ENCODE results near the gene M1AP.

The M1AP gene

DNA sequence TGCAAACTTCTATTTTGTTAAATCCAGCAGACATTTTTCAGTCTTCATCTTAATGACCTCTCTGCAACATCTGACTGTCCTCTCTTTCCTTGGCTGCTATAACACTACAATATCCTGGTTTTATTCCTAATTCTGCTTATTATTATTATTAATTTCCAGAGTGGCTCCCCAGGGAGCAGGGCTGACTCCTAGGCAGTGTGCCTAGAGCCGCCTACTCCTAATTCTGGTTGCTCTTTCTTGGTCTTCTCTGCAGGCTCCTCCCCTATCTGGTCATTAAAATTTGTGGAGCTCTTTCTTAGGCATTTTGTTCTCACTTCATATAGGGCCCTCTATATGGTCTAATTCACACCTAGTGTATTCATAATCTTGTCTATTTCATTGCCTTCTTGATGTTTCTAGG, 105.2 kb downstream of the M1AP start:
- DNase-seq = no peak

DNA sequence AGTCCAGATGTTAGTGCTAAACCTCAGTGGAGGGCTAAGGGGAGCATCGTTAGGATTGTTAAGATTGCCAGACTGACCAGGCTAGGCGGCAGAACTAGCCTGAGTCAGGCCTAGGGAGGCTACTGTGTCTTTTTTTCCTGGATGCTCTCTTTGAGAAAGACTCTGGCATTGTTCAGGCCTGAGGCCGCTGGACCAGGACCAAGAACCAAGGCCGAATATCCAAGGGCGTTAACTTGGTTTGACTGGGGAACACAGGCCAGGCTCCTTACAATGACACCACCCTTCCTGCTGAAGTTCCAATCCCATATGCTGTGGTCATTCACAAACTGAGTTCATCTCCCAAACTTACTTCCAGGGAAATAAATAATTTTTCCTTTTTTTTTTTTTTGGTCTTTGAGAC, 107.8 kb downstream of the M1AP start:
- no peak for DNase-seq

DNA sequence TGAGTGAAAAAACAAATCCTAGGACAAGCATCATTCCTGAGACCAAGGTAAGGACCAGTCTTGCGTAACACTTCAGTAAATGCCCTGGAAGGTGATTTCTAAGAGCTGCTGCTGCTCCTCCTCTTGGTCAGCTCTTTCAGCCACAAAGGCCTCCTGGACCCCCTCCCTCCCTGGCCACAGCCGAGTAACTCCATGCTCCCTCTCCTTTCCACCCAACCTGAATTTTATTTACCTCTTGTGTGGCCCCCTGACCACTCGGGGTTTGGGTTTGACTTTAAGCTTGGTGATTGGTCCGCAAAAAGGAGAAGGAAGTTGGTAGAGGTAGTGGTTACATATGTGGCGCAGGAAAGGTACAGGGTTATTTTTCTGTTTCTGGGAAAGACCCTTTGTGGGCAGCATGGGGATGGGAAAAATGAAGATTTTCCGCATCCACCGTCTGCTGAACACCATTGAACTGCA, 109.2 kb downstream of the M1AP start:
- DNase-seq = no peak

DNA sequence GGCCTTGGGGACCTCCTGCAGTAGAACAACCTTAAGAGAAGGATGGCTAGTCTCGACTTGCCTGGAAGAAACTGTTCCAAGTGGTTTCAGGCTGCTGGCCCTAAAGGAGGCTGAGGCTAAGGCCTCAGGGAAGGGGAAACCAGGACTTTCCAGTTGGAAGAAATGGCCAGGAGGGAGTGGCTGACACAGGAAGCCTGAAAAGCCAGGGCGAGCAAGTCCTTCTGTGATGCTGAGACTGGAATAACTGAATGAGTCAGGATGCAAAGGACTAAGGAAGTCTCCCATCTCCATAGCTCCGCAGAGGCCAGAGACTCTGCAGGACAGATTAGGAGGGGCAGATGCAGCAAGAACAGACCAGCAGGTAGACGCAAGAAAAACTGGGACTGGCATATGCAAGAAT, 111.0 kb downstream of the M1AP start:
- no peak for DNase-seq

DNA sequence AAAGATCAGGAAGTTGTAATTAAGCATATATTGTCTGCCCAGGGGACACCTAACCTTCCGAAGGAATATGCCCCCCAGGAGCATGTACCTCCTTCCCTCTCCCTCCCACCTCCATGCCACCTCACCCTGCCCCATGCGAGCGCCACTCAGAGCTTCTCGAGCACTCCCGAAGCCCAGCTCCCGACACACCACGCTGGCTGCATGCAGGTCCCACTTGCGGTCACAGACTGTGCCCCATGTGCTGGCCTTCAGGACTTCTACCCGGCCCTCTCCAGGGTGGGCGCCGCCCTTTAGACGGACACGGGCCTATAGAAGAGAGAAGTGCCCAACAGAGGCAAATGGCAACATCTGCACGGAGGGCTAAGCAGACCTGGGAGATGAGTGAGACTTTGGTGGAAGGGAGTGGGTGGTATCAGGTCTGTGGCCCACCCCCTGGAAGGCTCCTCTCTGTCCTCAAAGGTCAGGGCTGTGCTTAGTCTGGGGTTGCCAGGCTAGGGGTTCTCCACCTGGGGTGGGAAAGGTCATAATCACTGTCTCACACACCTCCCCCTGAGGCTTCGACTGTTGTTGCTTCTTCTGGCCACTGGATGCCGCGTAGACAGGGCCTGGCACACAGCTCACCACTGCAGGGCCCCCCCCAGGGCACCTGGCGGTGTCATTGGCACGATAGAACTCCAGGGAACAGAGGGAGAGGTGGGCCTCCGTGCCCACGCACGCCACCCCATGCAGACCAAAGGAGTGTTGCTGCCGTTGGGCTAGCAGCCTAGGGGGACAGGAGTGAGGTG, 111.8 kb downstream of the M1AP start:
- no peak for DNase-seq

DNA sequence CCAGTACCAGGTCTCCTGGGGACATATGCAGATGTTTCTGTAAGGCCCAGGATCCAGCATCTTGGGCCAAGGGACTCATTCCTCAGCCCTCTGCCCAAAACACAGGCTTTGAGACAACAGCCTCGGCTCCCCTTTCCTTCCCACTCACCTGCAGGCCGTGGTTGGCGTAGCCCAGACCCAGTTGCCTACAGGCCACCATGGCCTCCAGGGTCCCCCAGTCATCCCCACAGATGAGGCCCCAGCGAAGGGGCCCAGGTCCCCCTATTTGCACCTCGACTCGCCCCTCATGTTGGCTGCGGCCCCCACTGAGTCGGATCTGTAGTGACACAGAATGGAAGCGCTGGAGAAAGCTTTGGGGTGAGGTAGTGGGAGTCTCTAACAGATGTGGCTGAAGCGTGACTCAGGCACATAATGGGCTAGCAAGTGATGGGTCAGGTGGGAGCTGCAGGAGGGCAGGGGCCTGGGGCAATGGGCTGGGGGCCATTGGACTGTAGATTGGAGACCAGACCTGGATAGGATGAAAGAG, 112.6 kb downstream of the M1AP start:
- no peak for DNase-seq

DNA sequence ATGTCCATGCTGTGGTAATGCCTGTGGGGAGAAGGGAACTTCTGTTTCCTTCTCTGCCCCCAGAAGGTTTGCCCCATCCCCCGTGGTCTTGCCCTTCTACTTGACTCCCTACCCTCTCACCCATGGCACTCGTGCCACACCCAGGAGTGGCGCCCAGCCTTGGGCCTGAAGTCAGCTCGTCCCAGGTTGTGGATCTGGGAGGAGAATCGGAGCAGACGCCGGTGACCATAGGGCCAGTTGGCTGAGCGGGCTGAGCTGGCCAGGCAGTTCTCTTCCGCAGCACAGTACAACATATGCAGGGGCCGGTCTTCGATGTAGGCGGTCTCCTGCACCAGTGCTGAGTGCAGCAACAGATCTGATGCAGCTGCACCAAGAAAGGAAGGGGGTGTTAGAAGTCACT, 113.7 kb downstream of the M1AP start:
- no peak for DNase-seq

DNA sequence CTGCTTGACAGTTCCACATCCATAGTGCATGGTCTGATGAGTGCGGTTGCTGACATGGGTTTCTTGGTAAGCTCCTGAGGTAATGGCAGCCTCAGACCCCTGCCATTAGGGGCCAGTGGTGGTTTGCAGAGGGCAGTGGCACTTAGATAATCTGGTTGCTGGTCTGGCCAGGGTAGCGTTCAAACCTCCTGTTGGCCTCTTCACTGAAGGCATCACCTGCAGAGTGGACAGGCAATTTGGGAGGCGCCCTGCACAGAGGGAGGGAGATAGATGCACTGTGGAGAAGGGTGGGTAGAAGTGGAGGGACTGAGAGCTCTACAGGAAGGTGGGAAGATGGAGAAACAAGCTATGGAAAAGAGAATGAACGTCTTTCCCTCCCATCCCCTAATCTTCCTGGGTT, 114.7 kb downstream of the M1AP start:
- DNase-seq = no peak

DNA sequence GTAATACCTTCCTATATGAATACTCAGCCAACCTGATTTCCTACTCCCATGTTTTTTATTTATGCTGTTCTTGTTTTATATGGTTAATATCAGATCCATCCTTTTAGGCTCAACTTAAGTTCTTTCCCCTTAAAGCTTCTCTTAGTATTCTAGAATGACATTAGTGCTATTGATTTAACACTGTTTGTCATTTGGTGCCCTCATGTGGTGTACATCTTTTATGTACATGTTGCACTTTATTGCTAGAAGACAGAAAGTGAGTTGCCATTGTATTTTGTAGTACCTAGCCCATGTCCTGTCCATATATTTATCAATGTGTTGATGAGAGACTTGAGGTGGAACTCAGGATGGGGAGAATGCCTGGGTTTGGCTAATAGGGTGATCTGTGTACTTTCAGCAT, 115.9 kb downstream of the M1AP start:
- DNase-seq = peak; percentile 52

DNA sequence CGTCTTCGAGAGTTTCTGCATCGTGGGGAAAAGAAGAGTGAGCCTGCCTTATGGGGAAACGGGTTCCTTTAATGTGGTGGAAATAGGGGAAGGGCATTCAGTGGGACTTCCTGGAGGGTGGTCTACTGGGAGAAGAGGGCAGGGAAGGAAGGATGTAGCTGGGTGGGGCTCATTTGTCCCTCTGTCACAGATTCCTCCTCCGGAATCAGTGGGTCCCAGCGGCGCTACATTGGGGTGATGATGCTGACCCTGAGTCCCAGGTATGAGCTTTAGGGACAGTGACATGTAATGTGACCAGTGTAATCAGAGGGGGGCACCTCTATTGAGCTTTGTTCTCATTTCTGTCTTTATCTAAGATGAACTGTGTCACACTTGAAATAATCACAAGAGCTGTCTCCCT, 116.5 kb downstream of the M1AP start:
- DNase-seq = no peak

DNA sequence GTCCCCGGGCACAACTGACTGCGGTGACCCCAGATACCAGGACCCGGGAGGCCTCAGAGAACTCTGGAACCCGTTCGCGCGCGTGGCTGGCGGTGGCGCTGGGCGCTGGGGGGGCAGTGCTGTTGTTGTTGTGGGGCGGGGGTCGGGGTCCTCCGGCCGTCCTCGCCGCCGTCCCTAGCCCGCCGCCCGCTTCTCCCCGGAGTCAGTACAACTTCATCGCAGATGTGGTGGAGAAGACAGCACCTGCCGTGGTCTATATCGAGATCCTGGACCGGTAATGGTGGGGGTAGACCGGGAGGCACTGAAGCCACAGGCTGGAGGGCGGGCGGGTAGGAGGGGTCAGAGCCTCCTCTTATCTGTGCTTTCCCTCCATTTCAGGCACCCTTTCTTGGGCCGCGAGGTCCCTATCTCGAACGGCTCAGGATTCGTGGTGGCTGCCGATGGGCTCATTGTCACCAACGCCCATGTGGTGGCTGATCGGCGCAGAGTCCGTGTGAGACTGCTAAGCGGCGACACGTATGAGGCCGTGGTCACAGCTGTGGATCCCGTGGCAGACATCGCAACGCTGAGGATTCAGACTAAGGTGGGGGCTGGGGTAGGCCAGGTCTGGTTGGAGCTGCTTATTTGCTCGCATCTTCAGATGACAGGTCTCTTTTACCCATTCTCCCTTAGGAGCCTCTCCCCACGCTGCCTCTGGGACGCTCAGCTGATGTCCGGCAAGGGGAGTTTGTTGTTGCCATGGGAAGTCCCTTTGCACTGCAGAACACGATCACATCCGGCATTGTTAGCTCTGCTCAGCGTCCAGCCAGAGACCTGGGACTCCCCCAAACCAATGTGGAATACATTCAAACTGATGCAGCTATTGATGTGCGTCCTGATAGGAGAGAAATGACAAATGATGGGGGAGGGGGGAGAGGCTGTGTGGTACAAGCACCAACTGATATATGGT, 117.6 kb downstream of the M1AP start:
- no peak for DNase-seq

DNA sequence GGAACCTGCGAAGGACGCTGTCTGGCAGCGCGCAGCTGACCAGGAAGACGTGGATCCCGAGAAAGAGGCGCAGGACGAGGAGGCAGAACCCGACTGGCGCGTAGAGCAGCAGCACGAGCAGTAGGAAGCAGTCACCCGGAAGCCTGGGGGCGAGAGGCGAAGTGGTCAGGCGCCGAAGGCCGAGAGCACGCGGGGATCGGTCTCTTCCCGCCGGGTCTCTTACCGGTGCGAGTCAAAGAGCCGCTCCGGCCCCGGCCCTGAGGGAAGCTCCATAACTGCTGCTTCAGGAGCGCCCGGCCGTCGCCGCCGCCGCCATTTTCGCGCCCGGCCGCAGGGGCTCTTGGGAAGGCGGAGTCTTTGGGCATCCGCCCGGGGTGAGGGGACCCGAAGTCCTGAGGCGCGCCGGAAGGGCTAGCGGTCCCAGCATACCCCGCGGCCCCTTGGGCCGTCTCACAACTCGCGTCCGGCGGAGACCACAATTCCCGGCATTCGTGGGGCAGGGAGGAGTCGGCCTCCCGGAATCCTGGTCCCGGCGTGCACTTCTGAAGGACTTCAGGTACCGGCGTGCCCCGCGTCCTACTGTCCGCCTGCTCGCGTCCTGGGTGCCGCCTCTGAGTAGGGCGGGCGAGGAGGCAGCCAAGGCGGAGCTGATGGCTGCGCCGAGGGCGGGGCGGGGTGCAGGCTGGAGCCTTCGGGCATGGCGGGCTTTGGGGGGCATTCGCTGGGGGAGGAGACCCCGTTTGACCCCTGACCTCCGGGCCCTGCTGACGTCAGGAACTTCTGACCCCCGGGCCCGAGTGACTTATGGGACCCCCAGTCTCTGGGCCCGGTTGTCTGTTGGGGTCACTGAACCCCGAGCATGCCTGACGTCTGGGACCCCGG, 118.5 kb downstream of the M1AP start, which contains the start of the genes AUP1 and HTRA2:
Gene AUP1 (minus strand): TSS at position 350 of the 882 bp plus-strand sequence. CDS start 77 bp downstream, at position 273.
Gene HTRA2 (plus strand): TSS at position 577 of the 882 bp plus-strand sequence. CDS start 74 bp downstream, at position 651.
- DNase-seq = peak; percentile 99

DNA sequence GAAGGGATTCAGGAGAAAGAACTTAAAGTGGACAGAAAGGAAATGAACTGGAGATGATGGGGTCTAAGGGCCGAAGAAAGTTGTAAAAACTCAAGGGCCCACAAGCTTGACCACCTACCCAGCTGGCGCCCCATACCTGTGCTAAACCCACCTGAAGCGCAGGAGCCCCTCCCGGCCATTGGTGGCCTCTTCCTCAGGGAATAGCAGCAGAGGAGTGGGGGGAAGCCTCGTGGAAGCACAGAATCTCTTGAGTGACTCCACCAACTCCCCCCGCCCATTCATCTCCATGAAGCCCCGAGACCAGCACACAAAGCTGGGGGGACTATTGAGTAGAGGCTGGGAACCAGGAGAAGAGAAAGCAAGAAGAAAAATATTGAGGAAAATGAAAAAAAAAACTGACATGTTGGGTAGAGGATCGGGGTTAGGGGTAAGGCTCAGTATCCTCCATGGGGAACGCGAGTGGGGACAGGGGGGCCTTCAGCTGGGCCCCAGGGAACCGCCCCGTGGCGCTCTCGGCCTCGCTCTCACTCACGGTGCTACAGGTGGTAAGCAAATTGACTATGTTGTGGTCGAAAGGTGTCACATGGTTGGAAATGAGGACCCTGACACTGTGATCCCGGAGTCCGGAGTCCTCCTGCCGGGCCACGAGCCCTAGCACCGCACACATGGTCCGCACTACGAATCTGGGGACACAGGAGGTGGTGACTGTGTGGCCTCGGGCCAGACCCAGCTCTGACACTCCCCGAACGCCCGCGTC, 119.4 kb downstream of the M1AP start:
- DNase-seq = no peak

DNA sequence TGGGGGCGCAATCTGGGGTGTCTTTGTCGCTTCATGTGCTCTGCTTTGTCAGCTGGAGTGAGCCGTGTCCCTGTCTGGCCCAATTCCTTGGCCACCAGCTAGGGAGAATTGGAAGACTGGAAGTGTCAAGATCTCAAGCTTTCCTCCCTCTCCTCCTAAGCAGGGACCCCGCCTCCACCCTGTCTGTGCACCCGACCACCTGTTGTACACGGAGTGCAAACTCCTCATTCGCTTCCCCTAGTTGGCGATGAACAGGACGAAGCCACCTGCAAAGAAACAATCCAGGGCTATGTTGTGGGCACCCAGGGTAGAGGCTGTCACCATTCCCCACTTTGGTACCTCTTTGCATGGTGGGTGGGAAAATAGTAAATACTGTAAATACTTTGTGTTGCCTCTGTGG, 120.4 kb downstream of the M1AP start:
- no peak for DNase-seq

DNA sequence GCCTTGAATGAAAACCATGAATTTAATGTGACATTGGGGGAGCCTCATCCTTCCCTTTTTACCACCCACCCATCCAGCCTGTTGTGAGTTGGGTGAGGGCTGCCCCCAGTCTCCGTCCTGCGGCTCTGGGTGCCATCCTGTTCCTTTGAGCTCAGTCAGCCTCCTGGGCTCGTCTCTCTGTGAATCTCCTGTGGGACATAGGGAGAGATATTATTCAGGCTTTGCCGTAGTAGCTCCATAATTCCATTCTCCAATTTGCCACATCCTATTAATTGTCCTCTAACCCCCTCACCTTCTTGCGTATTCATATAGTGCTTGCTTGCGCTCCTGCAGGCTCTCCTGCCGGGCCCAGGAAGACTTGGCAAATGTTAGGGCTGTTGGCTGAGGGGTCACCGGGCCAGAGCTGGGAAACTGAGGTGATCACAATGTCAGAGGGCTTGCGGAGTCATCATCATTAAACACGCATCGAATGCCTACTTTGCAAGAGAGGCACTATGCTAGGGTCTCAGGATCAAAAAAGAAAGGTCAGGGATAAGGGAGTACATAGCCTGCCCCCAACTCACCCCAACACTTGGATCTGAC, 121.4 kb downstream of the M1AP start:
- DNase-seq = no peak

DNA sequence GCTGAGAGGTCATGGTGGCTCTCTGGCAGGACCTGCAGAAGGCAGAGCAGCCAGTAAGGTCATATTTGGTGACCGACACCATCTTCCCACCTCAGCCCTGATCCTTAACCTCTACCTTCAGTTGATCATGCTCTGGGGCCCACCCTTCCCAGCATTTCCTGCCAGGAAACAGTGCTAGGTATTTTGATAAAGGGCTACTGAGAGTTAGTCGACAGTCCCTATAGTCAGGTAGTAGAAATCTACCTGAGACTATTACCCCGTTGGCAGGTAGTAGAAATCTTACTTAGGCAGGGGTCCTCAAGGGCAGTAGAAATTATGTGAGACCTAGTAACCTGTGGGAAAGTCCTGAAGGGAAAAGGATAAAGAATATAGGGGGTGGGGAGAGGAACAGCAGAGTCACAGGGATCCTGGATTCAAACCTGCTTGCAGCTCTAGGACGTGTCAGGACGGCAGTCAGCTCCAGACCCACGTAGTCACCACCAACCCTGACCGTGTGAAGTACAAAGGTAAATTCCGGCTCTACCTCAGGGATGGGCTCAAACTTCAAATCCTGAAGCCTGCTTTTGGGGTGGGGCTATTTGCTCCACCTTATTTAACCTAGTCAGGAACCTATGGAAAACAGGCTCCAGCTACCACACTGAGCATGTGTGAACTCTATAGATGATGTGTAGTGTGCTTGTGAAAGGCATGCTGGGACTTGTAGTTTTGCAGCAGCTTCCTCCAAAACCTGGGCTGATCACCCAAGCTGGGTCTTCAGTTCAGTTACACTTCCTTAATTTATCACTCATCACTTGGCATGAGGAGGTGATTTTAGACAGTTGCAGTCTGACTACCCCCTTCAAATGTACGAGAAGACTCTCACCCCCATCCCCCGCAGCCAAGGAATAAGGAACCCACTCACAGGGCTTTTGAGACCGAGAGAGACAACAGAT, 122.1 kb downstream of the M1AP start, which contains the start of gene DQX1:
Gene DQX1 (minus strand): TSS at position 515 of the 932 bp plus-strand sequence. CDS start 502 bp downstream, at position 13.
- DNase-seq = no peak

DNA sequence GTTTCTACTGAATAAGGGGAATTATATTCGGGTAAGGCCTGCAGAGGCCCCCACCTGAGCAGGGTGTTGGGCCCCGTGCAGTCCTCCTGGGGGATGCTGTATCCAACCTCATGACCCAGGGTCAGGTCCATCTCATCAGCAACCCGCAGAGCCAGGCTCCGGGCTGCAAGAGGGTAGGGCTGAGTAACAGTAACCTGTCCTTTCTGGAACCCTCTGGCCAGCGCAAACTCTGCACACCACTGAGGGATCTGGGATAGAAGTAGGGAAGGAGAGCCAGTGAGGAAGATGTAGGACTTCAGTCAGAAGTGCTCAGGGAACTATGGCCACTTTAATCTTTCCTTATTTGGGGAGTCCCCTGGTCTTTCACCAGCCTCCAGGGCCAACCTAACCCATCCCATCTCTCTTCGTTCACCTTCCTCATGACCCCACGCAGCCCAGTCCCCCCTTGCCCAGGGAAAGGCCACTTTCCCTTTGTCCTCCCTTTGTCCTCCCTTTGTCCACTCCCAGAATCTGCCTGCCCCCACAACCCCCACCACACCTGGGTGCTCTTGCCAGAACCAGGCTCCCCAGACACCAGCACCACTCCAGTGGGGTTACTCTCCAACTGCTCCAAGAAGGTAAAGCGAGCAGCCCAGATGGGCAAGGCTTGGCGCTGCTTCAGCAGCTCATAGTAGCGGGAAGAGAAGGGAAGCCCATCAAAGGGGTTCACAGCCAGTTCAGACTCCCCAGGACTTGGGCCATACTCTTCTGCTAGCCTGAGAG, 123.0 kb downstream of the M1AP start:
- no peak for DNase-seq

DNA sequence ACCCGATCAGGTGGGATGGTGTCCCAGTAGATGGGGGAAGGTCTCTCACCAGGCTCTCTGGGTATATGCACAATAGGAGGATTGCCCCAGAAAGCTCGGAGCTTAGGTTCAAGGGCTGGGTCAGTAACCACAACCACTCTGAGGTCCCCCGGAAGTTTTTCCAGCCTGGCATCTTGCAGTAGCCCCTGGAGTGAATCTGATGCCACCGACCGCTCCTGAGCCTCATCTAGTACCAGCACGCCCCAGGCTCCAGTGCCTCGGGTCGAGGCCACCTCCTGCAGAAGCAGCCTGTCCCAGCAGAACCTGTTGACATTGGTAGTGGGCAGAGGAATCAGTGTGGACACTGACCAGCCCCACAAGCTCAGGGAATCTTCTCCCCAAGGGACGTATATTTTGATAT, 124.1 kb downstream of the M1AP start:
- DNase-seq = no peak

DNA sequence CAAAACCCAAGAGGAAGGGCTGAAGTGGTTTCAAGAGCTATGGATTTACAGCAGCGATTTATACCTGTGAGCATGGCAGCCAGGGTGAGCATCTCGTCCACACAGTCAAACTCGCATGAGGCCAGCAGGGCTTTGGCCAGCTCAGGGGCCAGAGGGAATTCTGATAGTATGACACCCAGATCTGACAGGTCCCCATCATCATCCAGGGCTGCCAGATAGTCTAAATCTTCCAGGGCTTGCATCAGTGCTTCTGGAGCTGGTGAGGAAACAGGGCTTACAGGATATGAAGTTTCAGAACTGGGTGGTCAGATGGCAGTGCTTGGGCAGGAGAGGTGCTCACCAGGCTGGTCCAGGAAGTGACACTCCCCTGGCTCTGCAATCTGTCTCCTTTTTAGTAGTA, 125.6 kb downstream of the M1AP start:
- no peak for DNase-seq

Measured in fibroblast of upper back skin (primary cell).